Hematopoietic multipotent progenitor cell (in vitro differentiated cells): ENCODE data around the gene VGLL3. TPM values are rescaled to one million over a fixed set of nuclear protein-coding genes. Genes with fewer than 3 reads are reported as not detected.
A peak's percentile ranks its signal among the peaks of the same experiment; 100 is the strongest.
"Not testable (repeated sequence)": the region's sequence is repeated elsewhere in the genome, so short reads cannot be mapped to it uniquely, and the experiment has no call there.

ENCODE experiments used
- DNase-seq, 3 donors: peaks; one replicate each; pipeline ENCODE4 v3.0.0-alpha.2; 2011 to 2015; ENCODE audit warnings: low read depth in 2 of 3, low spot score in 2 of 3
- total RNA-seq: library from RNA; depleted of rRNA; stranded (reverse); fragments of >200 nt; gene quantifications from one replicate; pipeline ENCODE4 v1.2.3, GENCODE V29; 2012

VGLL3 gene
- 0.54 TPM for total RNA-seq

GRCh38 chr3:86990734-86991481, at the start of gene VGLL3:
Gene VGLL3, minus strand, starts transcription at chr3:86991149. Its CDS starts 406 bp downstream, at chr3:86990743.
- peak in 2 of 3 donors; percentile 67 to 74 for DNase-seq

GRCh38 chr3:87037652-87038051, 46.7 kb upstream of the VGLL3 start:
- no peak for DNase-seq

DNA sequence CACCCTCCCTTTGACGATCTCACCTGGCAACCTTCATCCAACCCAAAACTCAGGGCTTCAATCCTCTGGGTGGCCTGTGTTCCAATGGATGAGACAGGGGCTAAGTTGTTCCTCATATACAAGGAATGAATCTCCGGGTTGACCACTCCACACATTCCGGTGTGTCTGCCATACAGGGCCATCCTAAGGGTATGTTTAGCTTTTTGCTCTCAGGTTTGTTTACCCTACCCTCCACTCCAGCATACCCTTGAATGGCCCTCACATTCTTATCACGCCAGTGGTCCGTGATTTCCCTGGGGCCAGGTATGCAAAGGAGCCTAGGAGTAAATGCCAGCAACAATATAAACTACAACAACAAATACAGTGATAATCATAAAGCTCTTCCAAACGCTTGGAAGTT, 45.7 kb upstream of the VGLL3 start:
- DNase-seq, result no peak

- no peak for DNase-seq
These were observed 44.4 kb upstream of the VGLL3 start for GRCh38 chr3:87035339-87035738.

- DNase-seq, result no peak
These were observed 42.3 kb upstream of the VGLL3 start for GRCh38 chr3:87033205-87033604.

GRCh38 chr3:87025661-87026645, 35.0 kb upstream of the VGLL3 start:
- DNase-seq, result no peak

GRCh38 chr3:87017370-87017769, 26.4 kb upstream of the VGLL3 start:
- not testable (repeated sequence) for DNase-seq

GRCh38 chr3:87009271-87009670, 18.3 kb upstream of the VGLL3 start:
- no peak for DNase-seq

GRCh38 chr3:87006844-87007439, 16.0 kb upstream of the VGLL3 start:
- DNase-seq, result peak in 1 of 3 donors; percentile 22

- DNase-seq, result no peak
These were observed 13.9 kb upstream of the VGLL3 start for GRCh38 chr3:87004883-87005282.

DNA sequence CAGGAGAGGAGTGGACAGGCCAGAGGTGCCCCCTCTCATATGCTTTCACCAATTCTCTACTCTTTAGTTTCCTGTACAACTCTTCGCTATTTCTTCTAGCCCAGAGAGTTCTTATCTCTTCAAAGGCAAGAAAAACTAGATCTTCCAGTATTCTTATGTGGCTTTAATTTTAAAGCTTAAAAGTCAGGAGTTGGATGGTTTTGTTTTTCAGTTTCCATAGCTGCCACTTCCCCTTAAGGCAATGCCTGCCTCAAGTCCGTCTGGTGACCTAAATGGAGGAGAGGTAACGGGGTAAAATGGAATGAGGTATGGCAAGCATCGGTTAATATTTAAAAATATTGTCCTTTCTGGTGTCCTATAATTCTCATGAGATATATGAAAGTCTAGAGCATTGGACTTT, 11.4 kb upstream of the VGLL3 start:
- no peak for DNase-seq

- DNase-seq, result no peak
These were observed 10.6 kb upstream of the VGLL3 start for GRCh38 chr3:87001473-87002098.

GRCh38 chr3:87000940-87001339, 10.0 kb upstream of the VGLL3 start:
- no peak for DNase-seq

DNA sequence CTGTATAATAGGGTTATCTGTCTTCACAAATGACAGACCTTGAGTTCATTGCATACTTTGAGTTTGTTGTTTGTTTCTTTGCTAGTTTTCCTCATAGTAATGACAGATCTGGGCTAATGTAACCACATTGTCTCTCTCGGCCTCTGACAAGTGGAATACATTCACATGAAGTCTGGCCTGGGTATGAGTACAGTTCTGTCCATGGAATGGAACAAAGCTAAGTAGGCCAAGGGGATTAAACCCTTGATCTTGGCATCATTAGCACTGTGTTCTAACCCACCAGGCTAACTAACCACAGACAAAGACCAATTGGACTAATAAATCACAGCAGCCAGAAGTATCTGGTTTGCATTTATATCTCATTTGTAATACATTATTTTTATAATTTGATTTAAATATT, 7.6 kb upstream of the VGLL3 start:
- DNase-seq, result no peak

- DNase-seq, result no peak
These were observed 5.5 kb upstream of the VGLL3 start for GRCh38 chr3:86996261-86996955.

DNA sequence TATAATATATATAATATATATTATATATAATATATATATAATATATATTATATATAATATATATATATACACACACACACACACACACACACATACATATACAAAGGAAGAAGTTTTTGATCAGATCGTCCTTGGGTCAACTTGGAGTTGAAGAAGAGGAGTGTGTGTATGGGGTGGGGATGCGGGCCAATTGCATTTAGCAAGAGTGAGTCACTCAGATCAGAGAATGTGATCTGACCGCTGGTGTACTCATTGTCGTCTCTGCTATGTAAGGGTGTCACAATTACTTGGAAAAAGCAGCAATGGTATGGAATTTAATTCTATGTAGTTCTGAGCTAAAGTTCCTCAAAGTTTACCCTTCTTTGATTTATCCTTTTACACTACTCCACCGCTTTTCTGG, 4.6 kb upstream of the VGLL3 start:
- DNase-seq, result no peak

- no peak for DNase-seq
These were observed 2.8 kb upstream of the VGLL3 start for GRCh38 chr3:86993704-86994103.

DNA sequence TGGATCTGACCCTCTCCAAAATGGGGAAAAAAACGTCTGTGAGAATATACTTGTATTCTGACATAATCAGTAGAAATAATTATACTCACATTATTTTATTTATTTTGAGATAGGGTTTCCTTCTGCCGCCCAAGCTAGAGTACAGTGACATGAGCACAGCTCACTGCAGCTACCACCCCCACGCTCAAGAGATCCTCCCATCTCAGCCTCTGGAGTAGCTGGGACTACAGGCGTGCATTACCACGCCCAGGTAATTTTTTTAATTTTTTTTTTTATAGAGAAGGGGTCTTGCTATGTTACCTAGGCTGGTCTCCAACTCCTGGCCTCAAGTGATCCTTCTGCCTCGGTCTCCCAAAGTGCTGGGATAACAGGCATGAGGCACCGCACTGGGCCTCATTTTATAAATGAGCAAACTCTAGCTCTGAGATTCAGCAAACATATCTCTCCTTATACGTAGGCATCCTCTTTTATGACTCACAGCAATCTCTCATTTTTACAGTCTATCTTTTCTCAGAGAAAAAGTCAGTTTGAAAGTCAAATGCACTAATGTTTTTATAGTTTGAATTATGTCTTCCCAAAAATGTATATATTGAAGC, 989 bp upstream of the VGLL3 start:
- no peak for DNase-seq

GRCh38 chr3:86991482-86991815, 500 bp upstream of the VGLL3 start:
- peak in 1 of 3 donors; percentile 16 for DNase-seq
